NT2/D1 (cell line): ENCODE measurements around the gene SLC39A11.

Source experiments
- SUZ12 ChIP-seq: IDR thresholded peaks from 2 replicates; pipeline ENCODE4 v1.6.1; 2011; ENCODE audit not compliant: insufficient read length, insufficient read depth; ENCODE audit errors: extremely low read depth
- YY1 ChIP-seq: IDR thresholded peaks from 2 replicates; pipeline ENCODE4 v1.6.1; 2011; ENCODE audit not compliant: insufficient read length, insufficient read depth
- ZNF274 ChIP-seq: IDR thresholded peaks from 2 replicates; pipeline ENCODE4 v1.6.1; 2011; ENCODE audit warnings: mild to moderate bottlenecking, low read depth, low read length

GRCh38 chr17:72735592-72735991 is 356.9 kb downstream of the SLC39A11 start:
- TF ChIP-seq SUZ12, result no peak
- TF ChIP-seq YY1, result no peak
- TF ChIP-seq ZNF274, result no peak
